GM21619 (cell line): ENCODE data around the gene FSHB.
"Not testable (repeated sequence)": the region's sequence is repeated elsewhere in the genome, so short reads cannot be mapped to it uniquely, and the experiment has no call there.

Experiments
- ATAC-seq: cut with Tn5 transposase; IDR thresholded peaks from one replicate; pipeline ENCODE4 v1.9.1; 2021; ENCODE audit not compliant: unreplicated experiment

FSHB gene

DNA sequence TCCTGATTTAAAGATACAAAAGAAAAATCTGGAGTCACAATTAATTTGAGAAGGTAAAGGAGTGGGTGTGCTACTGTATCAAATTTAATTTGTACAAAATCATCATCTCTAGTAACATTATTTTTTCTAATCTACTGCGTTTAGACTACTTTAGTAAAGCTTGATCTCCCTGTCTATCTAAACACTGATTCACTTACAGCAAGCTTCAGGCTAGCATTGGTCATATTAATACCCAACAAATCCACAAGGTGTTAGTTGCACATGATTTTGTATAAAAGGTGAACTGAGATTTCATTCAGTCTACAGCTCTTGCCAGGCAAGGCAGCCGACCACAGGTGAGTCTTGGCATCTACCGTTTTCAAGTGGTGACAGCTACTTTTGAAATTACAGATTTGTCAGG lies at the start of gene FSHB:
Gene FSHB (plus strand): TSS at position 301 of the 400 bp plus-strand sequence. CDS start 889 bp downstream, outside the sequence.
- ATAC-seq, result no peak

DNA sequence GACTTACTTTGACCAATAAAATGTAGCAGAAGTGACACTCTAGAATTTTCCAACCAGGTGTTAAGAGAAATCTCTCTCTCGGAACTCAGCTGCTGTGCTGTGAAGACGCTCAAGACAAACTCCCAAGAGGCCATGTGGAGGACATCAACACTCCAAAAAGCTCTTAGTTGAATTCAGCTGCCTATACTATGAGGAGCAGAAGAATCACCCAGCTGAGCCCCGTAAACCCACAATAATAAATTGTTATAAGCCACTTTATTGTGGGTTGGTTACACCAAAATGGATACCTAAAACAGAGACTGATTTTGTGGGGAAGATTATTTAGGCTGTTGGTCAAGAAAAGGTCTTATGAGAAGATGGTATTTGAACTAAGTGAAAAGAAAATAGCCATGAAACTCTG lies 44.1 kb upstream of the FSHB start:
- no peak for ATAC-seq

DNA sequence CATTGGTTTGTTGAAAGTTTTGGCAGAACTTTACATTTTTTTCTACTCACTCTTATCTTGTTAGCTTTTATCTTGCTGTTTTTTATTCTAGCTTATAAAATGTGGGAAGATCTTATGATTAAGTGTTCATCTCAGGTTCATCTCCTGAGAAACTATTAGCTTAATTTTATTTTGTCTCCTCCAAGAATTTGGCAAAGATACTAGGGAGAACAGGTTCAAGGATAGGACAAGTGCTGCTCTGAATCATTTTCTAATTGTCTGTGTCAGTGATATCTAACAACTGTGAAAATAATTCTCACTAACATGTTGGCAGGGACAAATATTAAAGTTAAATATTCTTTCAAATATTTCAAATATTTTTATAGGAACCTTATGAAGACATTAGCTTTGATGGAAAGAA lies 38.2 kb upstream of the FSHB start:
- ATAC-seq, result no peak

DNA sequence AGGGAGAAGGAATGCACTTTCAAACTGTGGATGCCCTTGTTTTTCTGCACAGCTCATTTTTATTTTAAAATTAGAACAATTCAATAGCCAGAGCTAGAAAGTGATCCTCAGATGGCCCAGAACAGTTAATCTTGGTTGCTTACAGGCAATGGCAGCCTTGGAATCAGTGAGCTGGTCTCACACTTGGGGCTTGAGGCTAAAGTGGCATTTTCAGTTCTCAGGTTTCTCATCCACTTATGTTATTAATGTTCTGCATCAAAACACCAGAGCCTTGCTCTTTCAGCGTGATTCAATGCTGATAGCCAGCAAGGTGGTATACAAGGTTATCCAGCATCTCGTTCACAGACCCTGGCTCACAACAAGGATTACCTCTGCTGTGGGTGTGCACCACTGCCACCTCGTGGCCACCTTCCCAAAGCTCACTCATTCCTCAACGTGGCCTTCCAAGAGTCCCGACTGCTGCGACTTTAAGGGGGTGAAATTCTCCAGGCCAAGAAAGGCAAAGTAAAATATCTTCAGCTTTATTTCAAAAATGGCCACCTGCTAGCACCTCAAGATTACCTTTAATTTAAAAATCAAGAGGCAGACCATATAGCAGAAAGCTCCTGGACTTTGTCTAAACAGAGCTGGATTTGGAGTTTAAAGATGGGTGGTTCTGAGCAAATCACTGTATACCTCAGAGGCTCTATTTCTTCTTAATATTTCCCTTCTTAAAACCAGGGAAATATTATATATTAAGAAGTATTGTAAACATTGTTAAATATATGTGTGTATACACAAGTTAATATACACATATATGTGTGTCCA lies 34.2 kb upstream of the FSHB start:
- ATAC-seq, result peak; percentile 93

DNA sequence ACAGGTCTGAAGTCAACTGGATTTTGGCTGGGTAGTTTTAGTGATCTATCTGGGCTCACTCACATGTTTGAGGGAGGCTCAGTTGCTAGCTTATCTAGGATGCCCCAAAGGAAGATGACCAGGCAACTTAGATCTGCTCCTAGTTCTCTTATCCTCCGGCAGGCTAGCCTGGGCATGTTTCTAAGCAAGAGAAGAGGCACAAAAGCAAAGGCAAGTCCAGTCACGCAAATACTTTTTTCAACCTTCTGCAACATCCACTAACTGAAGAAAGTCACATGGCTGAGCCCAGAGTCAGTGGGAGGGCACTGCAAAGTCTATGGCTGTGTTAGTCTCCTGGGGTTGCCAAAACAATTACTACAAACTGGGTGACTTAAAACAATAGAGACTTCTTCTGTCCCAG lies 32.9 kb upstream of the FSHB start:
- no peak for ATAC-seq

DNA sequence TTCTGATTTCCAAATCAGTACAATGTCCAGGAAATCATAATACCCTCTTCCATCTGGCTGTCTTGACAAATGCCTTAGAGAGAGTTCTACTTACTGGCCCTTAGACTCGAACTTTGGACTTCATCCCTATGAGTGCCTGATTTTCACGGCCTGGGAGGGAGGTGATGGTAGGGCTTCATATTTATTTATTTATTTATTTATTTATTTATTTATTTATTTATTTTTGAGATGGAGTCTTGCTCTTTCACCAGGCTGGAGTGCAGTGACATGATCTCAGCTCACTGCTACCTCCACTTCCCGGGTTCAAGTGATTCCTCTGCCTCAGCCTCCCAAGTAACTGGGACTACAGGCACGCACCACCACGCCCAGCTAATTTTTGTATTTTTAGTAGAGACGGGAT lies 27.8 kb upstream of the FSHB start:
- not testable (repeated sequence) for ATAC-seq

DNA sequence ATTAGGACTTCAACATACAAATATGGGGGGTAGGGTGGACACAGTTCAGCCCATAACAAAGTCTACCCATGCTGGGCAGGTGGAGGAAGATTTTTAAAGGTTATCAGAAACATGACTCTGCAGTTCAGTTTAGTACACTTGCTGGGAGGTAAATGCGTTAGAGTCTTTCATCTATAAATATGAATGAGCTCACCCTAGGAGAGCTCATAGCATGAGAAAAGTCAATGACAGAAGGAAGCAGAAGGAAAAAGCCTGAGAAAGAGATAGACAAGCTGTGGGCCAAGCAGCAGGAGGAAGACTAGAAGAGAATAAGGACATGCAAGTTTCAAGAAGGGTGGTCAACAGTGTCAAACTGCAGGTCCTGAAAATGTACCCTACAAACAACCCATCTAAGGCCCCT lies 27.0 kb upstream of the FSHB start:
- ATAC-seq, result no peak

DNA sequence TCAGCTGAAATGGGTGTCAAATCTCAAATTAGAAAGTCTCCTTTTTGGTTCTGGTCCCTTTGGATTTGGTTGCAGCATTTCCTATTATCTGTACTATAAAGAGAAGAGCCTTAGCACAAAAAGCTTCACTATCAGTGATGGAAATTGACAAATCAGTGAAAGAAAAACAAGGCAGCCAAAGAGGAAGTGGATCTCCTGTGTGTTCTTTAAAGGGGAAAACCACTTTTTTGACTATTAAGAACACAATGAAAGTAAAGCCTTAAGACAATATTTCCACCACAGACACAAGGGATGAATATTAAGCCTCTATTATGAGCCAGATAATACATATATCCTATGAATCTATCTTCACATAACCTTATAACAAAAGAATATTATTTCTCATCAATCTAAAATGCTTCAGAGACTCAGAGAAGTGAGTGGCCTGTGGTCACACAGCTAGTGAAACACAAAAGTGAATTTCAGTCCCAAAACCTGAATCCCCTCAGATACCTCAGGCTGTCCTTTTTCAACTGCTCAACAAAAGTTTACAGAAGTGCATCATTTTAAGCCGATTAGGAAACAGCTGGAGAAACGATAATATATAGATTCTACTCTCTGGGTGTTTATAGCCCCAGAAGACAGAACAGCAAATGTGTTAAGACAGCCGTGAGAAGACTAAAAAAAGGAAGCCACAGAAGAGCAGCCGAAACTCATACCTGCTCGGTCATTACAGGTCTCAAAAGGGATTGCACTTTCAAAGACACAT lies 24.4 kb upstream of the FSHB start:
- ATAC-seq, result peak; percentile 85

DNA sequence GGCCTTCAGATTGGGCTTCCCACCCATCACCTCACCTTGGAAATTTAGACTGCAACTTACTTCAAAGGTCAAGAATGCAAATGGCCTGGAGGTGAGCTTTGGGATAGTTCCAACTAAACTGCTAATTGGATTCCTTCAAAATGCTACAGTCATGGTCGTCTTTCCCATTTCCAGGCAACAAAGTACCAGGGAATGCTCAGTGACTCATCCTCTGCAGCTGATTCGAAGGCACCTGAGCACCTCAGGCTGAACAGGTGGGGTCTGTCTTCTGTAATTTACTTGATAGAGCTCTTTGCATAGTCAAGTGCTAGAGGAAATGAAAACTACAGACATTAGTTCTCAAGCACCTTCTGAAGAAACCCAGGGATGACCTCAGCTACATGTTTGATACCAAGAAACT lies 20.5 kb upstream of the FSHB start:
- no peak for ATAC-seq

DNA sequence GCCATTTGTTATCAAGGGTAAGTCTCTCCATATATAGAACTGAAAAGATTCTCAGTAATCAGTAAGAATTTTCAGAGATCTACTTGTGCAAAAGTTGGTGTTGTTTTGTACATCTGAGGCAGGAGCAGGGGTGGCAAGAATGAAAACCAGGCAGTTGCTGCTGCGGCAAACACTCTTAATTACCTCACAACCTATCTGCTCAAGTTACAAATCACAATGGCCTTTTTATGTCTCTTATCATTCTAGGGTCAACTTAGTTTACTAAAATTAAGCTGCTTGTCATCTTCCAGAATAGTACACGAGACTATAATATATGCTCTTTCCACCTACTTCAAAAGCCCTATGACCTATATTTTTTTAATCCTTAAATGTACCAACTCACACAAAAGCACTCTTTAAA lies 14.3 kb upstream of the FSHB start:
- no peak for ATAC-seq

DNA sequence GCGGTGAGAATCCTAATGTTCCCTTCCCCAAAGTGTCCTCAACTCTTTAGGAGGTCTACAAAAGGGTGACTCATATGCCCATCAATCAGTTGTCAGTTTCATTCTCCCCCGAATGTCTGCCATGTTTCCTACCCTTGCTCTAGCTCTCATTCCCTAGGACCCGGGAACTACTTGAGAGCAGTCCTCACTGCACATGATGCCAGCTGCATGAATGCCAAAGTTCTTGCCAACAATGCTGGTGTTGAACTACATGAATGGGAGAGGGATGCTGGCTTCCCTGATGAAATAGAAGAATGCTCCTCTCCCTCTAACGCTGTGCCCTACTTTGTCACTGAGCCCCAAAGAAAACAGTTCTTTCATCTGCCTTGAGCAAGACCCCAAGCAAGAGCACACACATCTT lies 12.5 kb upstream of the FSHB start:
- no peak for ATAC-seq

DNA sequence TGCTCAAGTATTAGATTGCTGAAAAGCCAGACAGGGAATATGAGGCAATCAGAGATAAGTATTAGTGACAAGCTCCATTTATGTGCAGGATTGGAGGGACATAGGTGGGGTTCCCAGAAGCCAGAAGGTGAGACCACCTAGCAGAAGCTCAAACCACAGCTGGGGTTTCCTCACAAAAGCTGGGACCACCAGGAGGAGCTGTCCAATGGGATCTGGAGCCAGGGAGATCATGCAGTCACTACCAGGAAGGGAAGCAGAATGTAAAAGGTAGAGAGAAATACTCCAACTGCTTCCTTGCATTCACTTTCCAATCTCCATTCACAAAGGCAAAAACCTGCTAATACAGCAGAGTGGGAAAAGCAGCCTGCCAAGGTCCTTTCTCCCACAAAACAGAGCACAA lies 5.2 kb upstream of the FSHB start:
- ATAC-seq, result no peak

DNA sequence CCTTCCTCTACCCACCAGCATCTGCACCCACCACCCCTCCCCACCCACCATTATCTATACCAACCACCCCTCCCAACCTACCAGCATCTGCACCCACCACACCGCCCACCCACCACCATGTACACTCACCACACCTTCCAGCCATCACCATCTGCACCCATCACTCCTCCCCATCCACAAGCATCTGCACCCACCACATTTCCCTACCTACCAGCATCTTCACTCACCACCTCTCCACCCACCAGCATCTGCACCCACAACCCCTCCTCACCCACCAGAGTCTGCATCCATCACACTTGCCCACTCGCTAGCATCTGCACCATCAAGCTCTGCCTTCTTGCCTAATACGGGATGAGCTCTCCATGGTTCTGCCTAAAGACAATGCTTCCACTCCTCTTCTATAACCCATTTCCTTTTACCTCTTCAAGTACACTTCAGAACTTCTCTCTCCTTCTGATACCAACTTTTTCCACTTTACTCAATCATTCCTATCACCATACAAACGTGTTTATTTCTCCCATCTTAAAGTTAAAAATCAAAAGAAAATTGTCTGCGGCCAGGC lies 2.4 kb upstream of the FSHB start:
- no peak for ATAC-seq

DNA sequence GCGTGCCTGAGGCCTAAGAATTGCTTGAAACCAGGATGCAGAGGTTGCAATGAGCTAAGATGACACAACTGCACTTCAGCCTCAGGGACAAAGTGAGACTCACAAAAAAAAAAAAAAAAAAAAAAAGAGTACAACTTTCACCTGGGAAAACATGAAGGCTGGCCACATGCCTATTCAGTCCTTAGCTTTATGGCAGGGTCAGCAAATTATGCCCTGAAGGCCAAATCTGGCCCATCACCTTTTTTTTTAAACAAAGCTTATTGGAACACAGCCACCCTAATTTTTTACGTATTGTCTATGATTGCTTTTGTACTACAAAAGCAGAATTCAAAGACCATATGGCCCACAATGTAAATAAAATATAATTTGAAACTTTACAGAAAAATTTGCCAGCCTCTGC lies 8.2 kb downstream of the FSHB start:
- ATAC-seq, result no peak

DNA sequence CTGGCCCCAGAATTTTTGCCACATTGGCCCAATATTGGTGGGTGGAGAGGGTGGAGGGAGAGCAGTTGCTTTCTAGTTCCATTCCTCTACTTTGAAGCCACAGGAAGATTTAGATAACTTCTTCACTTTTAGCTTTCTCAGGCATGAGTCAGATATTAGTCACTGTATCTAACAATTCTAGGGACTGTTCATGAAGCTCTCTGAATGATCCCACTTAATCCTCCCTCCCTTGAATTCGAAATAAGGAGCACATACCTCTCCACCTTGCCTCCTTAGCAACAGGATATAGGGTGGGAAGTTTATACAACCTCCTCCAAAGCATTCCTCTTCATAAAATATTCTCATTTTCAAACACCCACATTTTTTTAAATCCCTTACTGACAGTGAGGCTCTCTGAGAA lies 13.5 kb downstream of the FSHB start:
- no peak for ATAC-seq

DNA sequence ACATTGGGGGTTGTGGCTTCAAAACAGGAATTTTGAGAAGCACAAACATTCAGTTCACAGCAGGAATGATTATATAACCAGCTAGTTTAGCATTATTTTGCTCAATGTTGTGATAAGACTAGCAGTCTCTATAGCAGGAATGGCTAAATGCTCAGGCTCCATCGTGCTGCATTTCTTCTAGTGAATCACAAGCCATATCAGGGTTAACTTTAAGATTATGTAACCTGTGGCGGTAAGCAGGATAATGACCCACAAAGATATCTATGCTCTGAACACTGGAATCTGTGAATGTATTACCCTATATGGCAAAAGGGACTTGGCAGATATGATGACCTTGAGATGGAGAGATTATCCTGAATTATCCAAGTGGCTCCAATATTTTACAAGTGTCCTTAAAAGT lies 14.8 kb downstream of the FSHB start:
- ATAC-seq, result no peak

DNA sequence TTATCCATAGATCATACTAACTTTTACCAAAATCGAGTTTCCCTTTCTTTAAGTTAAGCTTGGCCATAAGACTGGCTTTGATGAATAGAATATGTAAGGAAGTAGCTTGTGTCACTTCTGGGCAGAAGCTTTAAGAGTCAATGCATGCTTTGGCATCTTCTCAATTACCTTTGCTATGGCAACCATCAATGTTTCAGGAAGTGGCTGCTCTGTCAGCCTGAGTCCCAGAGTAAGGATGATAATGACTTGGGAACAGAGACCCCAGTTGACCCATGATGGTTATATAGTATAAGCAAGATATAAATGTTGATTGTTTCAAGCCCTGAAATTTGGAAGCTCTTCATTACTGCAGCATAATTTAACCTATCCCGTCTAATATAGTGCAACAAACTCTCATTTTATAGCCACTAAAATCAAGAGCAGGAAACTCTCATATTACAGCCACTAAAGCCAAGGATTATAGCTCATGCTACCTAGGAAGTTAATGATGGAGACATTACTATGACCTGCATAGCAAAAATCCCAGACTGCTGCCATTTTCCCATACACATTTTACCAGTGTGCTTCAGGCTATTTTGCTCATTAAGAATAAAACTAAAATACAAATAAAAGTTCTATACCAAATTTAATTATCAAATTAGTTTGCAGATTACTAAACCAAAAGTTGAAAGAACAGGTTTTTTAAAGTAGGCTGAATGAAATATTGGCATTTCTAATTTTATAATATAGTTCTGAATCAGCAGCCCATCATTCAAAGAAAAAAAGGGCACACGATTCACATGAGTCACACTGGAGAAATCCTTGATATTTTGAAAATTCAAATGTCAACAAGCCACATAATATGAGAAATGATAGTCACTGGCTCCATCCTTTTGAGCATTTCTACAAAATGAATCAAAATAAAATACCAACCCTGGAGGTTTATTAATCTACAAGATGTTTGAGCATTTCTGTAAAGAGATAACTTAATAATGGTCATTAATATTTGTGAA lies 23.8 kb downstream of the FSHB start:
- no peak for ATAC-seq

DNA sequence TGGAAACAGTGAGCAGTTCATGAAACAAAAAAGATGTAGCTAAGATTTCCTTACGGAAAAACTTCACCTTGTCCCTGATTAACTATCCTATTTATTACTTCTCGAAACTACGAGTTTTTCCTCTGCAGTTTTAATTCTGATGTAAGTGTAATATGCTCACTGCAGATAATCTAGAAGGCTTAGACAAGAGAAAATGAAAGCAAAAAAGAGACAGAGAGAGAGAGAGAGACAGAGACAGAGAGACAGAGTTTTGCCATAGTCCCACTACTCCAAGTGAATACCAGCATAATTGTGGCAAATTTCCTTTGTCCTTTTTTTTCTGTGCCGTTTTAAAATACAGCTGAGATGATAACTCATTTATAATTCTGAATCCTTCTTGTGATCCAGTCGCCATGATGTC lies 24.8 kb downstream of the FSHB start:
- no peak for ATAC-seq

DNA sequence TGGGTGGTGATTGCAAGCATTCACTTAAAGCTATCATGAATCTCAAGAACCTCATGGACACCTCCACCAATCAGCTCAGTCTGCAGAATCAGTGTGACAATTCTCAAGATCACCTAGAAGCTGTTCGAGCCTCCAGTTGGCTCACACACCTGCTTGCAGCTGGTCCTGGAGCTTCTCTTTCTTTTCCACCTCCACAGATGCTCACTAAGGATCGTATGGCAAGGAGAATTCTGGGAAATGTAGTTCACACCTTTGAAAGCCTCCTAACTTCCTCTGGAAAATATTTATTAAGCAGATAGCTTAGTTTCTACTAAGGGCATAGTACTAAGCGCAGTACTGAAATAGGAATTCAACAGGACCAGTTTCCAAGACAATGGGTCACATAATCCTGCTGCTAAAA lies 26.2 kb downstream of the FSHB start:
- no peak for ATAC-seq

DNA sequence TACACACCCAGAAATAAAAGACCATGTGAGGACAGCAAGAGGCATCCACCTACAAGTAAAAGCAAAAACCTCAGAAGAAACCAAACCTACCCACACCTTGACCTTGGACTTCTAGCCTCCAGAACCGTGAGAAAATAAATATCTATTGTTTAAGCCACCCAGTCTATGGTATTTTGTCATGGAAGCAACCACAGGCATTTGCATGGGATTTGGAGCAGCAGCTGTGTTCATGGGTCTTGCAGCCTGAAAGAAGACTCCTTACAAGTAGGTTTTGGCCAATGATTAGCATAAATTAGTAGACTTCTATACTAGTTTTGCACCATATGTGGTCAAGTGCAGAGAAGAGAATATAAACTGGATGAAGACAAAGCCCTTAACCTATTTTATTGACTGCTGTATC lies 27.9 kb downstream of the FSHB start:
- ATAC-seq, result no peak

DNA sequence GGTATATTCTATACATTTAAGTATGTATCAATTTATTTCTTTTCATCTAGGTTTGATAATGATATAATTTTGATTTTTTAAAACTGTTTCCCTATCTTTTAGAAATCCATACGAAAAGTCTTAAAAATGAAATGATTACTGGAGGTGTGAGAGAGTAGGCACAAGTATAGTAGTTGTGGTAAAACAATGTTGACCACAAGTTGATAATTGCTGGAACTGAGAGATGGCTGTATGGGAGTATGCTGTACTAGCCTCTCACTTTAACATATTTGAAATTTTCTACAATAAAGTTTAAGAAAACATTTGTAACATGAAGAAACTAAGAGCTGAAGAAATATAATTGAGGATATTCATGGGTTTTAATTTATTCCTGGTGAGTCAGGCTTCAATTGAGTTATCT lies 30.0 kb downstream of the FSHB start:
- peak; percentile 97 for ATAC-seq
